MCF 10A (cell line): ENCODE measurements around the gene NELFCD. TPM values are rescaled to one million over a fixed set of nuclear protein-coding genes. Genes with fewer than 3 reads are reported as not detected.

Source experiments
- BruUV-seq: library from RNA; stranded (reverse); fragments of 400-500 nt; replicated peaks from 2 replicates; lab custom pipeline; 2021; lab: Mats Ljungman, UMichigan
- CTCF ChIA-PET: fragments of 300-600 bp; sonication (Branson Sonifier 250); formaldehyde crosslinking; extraction: SDS; loops from one replicate; lab custom pipeline; 2021; ENCODE audit warnings: antibody characterized with exemption, inconsistent platforms; lab: Yijun Ruan, JAX
- POLR2A ChIA-PET: fragments of 300-600, 350-650 bp; sonication (Branson Sonifier 250); formaldehyde crosslinking; extraction: SDS; loops from one replicate; lab custom pipeline; 2020; ENCODE audit warnings: antibody characterized with exemption, inconsistent platforms; lab: Yijun Ruan, JAX
- DNase-seq: peaks from one replicate; pipeline ENCODE4 v3.0.0-alpha.2; 2018; ENCODE audit not compliant: unreplicated experiment
- H3K27ac Mint-ChIP-seq: one replicate; pipeline ENCODE4 v1.8.0; 2022; ENCODE audit warnings: mild to moderate bottlenecking, low read depth, mixed read lengths; ENCODE audit not compliant: unreplicated experiment
- H3K27me3 Mint-ChIP-seq: one replicate; pipeline ENCODE4 v1.8.0; 2022; ENCODE audit warnings: mixed read lengths; ENCODE audit not compliant: insufficient read depth, unreplicated experiment
- H3K36me3 Mint-ChIP-seq: one replicate; pipeline ENCODE4 v1.8.0; 2022; ENCODE audit warnings: mild to moderate bottlenecking, moderate library complexity, mixed read lengths; ENCODE audit not compliant: insufficient read depth, unreplicated experiment
- H3K4me1 Mint-ChIP-seq: one replicate; pipeline ENCODE4 v1.8.0; 2022; ENCODE audit warnings: mixed read lengths; ENCODE audit not compliant: insufficient read depth, unreplicated experiment
- H3K4me3 Mint-ChIP-seq: one replicate; pipeline ENCODE4 v1.8.0; 2022; ENCODE audit warnings: mild to moderate bottlenecking, moderate library complexity, mixed read lengths; ENCODE audit not compliant: unreplicated experiment
- H3K9me3 Mint-ChIP-seq: one replicate; pipeline ENCODE4 v1.8.0; 2022; ENCODE audit warnings: mixed read lengths; ENCODE audit not compliant: unreplicated experiment
- intact Hi-C: fragments of 100-400 bp; cut with micrococcal nuclease; formaldehyde crosslinking; loops from 2 replicates; pipeline ENCODE4 v1.14.1; 2022
- total RNA-seq: library from RNA; stranded (reverse); gene quantifications from 2 replicates; pipeline ENCODE4 v1.2.3, GENCODE V29; 2022
- TF ChIP-seq, protein P1 (sequence below): fragments of 200-600 bp; IDR thresholded peaks from one replicate; pipeline ENCODE4 v1.8.0; 2022; ENCODE audit warnings: antibody characterized with exemption, mild to moderate bottlenecking; ENCODE audit not compliant: unreplicated experiment

The NELFCD gene
- total RNA-seq, 1 experiment from 2014 or later, result 79.8 TPM

DNA sequence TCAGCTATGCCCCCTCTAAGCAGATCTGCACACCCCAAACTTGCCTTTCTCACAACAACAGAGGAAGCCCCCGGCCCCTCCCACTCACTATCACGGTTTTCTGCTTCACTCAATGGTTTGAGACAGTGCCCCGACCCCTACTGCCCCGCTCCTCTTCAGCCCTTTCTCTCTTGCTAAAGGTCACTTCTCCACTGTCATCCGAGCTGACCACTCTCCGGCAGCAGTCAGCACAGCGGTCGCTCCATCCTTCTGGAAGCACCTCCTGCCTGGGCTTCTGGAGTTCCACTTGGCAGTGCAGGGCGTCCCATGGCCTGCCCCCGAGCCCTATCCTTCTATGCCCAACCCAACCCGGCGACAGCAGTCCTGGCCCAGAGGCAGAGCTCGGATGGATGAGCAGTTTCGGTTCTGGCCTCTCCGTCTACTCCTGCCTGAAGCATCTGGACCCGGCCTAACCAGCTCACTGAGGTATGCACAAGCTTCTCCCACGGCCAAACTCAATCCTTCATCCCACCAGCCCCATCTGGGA lies 21.9 kb downstream of the NELFCD start:
- intact Hi-C loops, result no loop called here
- POLR2A ChIA-PET, result no interaction called here
- H3K36me3 Mint-ChIP-seq, result peaks cover 55% of the 10 kb centered on the region
- no peaks in the 10 kb centered on the region for H3K9me3 Mint-ChIP-seq
- H3K4me1 Mint-ChIP-seq, result peaks cover 32% of the 10 kb centered on the region
- H3K27ac Mint-ChIP-seq, result no peak overlapping the region
- no TSS peak for BruUV-seq
- H3K27me3 Mint-ChIP-seq, result no peaks in the 10 kb centered on the region
- DNase-seq, result no peak
- CTCF ChIA-PET, result no interaction called here
- TF ChIP-seq, protein P1, sequence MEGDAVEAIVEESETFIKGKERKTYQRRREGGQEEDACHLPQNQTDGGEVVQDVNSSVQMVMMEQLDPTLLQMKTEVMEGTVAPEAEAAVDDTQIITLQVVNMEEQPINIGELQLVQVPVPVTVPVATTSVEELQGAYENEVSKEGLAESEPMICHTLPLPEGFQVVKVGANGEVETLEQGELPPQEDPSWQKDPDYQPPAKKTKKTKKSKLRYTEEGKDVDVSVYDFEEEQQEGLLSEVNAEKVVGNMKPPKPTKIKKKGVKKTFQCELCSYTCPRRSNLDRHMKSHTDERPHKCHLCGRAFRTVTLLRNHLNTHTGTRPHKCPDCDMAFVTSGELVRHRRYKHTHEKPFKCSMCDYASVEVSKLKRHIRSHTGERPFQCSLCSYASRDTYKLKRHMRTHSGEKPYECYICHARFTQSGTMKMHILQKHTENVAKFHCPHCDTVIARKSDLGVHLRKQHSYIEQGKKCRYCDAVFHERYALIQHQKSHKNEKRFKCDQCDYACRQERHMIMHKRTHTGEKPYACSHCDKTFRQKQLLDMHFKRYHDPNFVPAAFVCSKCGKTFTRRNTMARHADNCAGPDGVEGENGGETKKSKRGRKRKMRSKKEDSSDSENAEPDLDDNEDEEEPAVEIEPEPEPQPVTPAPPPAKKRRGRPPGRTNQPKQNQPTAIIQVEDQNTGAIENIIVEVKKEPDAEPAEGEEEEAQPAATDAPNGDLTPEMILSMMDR, result no peak
- H3K4me3 Mint-ChIP-seq, result no peak overlapping the region

DNA sequence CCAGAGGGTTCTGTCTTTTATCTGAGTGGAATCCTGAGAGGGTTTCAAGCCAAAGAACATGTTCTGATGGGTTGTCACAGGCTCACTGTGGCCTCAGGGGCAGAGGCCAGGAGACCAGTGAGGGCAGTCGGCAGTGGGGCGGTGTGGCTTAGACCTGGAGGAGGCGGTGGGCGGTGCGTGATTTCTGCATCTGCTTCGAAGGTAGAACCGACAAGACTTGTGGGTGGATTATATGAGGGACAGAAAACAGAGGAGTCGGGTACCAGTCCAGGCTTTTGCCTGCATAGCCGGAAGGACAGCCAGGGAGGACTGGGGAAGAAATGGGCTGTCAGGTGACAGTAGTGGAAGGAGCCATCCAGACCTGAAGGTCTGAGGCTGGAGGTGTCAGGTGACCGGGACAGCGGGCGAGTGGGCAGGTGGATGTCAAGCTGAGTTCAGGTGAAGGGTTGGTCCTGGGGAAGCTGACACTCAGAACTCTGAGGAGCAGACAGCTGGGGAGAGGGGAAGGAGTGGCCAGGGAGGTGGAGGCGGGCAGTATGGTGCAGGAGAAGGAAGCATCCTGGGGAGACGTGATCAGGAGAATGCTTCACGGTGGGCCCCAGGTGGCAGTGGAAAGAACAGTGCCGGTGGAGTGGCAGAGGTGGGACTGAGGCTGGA lies 22.9 kb downstream of the NELFCD start:
- H3K36me3 Mint-ChIP-seq, result peaks cover 48% of the 10 kb centered on the region
- no TSS peak for BruUV-seq
- ChIA-PET POLR2A (no interaction called here), CTCF (interaction anchor here (0.6 kb wide), 1 partner anchor 1365 kb away, joined by 3 read pairs; no protein-coding TSS in a partner anchor)
- no peaks in the 10 kb centered on the region for H3K27me3 Mint-ChIP-seq
- peak overlapping the region; percentile 17 for H3K4me3 Mint-ChIP-seq
- peaks cover 32% of the 10 kb centered on the region for H3K4me1 Mint-ChIP-seq
- no peaks in the 10 kb centered on the region for H3K9me3 Mint-ChIP-seq
- TF ChIP-seq, protein P1, result no peak
- intact Hi-C loops, result no loop called here
- peak overlapping the region; percentile 31 for H3K27ac Mint-ChIP-seq
- DNase-seq, result no peak

DNA sequence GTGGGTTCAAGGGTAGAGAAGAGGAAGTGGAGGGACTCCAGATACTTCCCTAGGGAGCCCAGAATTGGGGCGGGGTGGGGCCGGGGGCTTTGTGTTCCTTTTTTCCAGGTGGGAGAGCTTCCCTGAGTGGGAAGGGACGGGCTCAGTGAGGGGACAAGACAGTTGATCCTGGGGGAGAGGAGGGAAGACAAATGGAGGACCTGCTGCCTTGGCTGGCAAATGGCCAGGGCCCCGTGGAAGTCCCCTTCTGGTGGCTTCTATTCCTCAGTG lies 23.4 kb downstream of the NELFCD start:
- Mint-ChIP-seq H3K9me3 (no peaks in the 10 kb centered on the region), H3K27ac (peak overlapping the region; percentile 31), H3K4me1 (peaks cover 32% of the 10 kb centered on the region), H3K4me3 (peak overlapping the region; percentile 17), H3K27me3 (no peaks in the 10 kb centered on the region), H3K36me3 (peaks cover 43% of the 10 kb centered on the region)
- ChIA-PET CTCF (interaction anchor here (0.6 to 0.7 kb wide), 2 partner anchors 19 to 1366 kb away, joined by 3 read pairs; no protein-coding TSS in a partner anchor), POLR2A (no interaction called here)
- intact Hi-C loops, result no loop called here
- BruUV-seq, result no TSS peak
- TF ChIP-seq, protein P1, result no peak
- DNase-seq, result no peak

DNA sequence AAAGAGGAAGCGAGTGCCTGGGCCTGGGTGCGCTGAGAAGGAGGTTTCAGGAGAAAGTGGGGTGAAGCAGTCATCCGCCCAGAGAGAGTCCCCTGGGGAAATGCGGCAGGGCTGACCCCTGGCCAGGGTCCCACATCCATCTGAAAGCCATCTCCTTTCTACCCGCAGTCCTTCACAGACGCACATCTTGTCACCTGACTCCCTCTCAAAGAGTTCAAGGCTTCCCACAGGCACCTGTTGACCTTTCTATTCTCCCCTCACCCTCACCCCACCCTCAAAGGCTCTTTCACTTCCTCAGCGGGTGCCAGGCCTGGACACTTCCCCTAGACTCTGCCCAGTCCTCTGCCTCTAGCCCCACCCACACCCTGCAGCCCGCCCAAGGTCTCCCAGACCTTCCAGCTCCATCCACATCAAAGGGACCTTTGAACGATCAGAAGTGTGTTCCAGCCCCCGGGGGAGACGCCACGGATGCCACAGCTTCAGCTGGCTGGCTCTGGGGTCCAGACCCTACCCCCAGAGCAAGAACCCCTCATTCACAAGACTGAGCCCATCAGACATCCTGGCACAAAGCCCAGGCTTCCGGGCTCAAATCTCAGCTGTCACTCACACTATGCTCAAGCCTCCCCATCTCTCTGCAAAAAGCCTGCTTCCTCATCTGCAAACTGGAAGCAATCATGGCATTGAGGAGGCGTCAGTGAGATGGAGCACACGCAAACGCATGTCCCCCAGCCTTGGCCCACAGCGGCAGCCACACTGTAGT lies 23.9 kb downstream of the NELFCD start:
- TF ChIP-seq, protein P1, result no peak
- BruUV-seq, result no TSS peak
- H3K9me3 Mint-ChIP-seq, result no peaks in the 10 kb centered on the region
- H3K27me3 Mint-ChIP-seq, result no peaks in the 10 kb centered on the region
- intact Hi-C loops, result no loop called here
- no peak for DNase-seq
- H3K4me3 Mint-ChIP-seq, result peak overlapping the region; percentile 77
- ChIA-PET POLR2A (interaction anchor here (1.5 kb wide), 1 partner anchor 115 kb away, joined by 3 read pairs; no protein-coding TSS in a partner anchor), CTCF (interaction anchor here (0.7 kb wide), 1 partner anchor 20 kb away, joined by 3 read pairs; no protein-coding TSS in a partner anchor)
- peaks cover 38% of the 10 kb centered on the region for H3K36me3 Mint-ChIP-seq
- H3K27ac Mint-ChIP-seq, result peak overlapping the region; percentile 86
- H3K4me1 Mint-ChIP-seq, result peaks cover 32% of the 10 kb centered on the region
